SK-N-SH treated with all-trans-retinoic acid at 6 μM for 48 hours (cell line): ENCODE measurements around the gene CD96.

ENCODE experiments used
- BACH2 ChIP-seq: fragments of 250-450 bp; sonication (Bioruptor Pico); IDR thresholded peaks from 2 replicates; pipeline ENCODE4 v1.9.0; 2021; ENCODE audit warnings: mild to moderate bottlenecking, borderline replicate concordance
- PPARA ChIP-seq: fragments of 250-450 bp; sonication (Bioruptor Pico); IDR thresholded peaks from 2 replicates; pipeline ENCODE4 v1.5.0; 2020; ENCODE audit warnings: mild to moderate bottlenecking, borderline replicate concordance
- RARB ChIP-seq: fragments of 250-450 bp; sonication (Bioruptor Pico); IDR thresholded peaks from 2 replicates; pipeline ENCODE4 v1.8.0; 2021; ENCODE audit warnings: mild to moderate bottlenecking, moderate library complexity
- ZFP3 ChIP-seq: fragments of 250-450 bp; sonication (Bioruptor Pico); IDR thresholded peaks from 2 replicates; pipeline ENCODE4 v1.5.0; 2020; ENCODE audit warnings: mild to moderate bottlenecking, moderate library complexity
- ZNF70 ChIP-seq: fragments of 450-650 bp; formaldehyde crosslinking; IDR thresholded peaks from 2 replicates; pipeline ENCODE4 v1.5.0; 2020; ENCODE audit warnings: mild to moderate bottlenecking, moderate library complexity
- TF ChIP-seq, protein P1 (sequence below): fragments of 250-450 bp; sonication (Bioruptor Pico); IDR thresholded peaks from 2 replicates; pipeline ENCODE4 v1.5.1; 2020; ENCODE audit warnings: low read depth, mild to moderate bottlenecking, moderate library complexity

DNA sequence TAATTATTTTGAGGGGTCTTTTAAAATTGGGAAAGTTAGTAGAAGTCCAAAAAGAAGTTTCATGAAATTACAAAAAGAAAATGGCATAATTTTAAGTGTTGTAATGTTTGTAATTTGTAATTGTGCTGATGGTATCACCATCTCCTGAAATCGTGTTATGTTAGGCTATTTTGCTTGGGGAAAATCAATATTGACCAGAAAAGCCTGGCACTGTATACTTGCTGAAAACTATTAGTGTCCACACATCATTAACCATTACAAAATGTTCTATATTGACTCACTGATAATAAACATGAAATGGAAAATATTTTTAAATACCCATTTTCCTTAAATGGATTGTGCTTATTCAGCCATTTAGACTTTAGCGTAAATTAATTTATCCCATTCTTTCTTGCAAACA, 93.4 kb downstream of the CD96 start:
- TF ChIP-seq ZNF70 (no peak), PPARA (CRISPR knock-in tag) (no peak), ZFP3 (CRISPR knock-in tag) (no peak), RARB (no peak), BACH2 (CRISPR knock-in tag) (no peak)
- TF ChIP-seq, protein P1, sequence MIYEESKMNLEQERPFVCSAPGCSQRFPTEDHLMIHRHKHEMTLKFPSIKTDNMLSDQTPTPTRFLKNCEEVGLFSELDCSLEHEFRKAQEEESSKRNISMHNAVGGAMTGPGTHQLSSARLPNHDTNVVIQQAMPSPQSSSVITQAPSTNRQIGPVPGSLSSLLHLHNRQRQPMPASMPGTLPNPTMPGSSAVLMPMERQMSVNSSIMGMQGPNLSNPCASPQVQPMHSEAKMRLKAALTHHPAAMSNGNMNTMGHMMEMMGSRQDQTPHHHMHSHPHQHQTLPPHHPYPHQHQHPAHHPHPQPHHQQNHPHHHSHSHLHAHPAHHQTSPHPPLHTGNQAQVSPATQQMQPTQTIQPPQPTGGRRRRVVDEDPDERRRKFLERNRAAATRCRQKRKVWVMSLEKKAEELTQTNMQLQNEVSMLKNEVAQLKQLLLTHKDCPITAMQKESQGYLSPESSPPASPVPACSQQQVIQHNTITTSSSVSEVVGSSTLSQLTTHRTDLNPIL (CRISPR knock-in tag): no peak
